Spleen (tissue), 7 donors: ENCODE results near the gene NPBWR2.

Experiments used
- POLR2A ChIP-seq, 3 donors: fragments of 450-650 bp; IDR thresholded peaks; one replicate each; pipeline ENCODE4 v1.5.1; 2017; ENCODE audit warnings: antibody characterized with exemption in 3 of 3, mild to moderate bottlenecking in 1 of 3
- POLR2AphosphoS5 ChIP-seq, 3 donors: sonication (generic); formaldehyde crosslinking; IDR thresholded peaks; one replicate each; pipeline ENCODE4 v1.5.1; 2017; ENCODE audit warnings: antibody characterized with exemption in 3 of 3
- TF ChIP-seq, protein P1 (sequence below), 11 experiments: fragments of 200-600 bp in 7 of 11; fragments of 450-650 bp in 4 of 11; sonication (generic) in 4 of 11; IDR thresholded peaks in 8 of 11; conservative IDR thresholded peaks in 3 of 11; 1 replicate in 7 of 11; 2 replicates in 4 of 11; pipeline versions ENCODE4 v1.4.0 to v1.8.0; 2016 to 2021; ENCODE audit warnings: antibody characterized with exemption in 11 of 11, inconsistent platforms in 4 of 11, mild to moderate bottlenecking in 1 of 11
- donor health status: DM: no; HTN: no; CAD: no; lungs with moderate emphysema.
- donor health status: DM: no; HTN: no; CAD: no.
- donor health status: DM: no; HTN: no; CAD: no.

DNA sequence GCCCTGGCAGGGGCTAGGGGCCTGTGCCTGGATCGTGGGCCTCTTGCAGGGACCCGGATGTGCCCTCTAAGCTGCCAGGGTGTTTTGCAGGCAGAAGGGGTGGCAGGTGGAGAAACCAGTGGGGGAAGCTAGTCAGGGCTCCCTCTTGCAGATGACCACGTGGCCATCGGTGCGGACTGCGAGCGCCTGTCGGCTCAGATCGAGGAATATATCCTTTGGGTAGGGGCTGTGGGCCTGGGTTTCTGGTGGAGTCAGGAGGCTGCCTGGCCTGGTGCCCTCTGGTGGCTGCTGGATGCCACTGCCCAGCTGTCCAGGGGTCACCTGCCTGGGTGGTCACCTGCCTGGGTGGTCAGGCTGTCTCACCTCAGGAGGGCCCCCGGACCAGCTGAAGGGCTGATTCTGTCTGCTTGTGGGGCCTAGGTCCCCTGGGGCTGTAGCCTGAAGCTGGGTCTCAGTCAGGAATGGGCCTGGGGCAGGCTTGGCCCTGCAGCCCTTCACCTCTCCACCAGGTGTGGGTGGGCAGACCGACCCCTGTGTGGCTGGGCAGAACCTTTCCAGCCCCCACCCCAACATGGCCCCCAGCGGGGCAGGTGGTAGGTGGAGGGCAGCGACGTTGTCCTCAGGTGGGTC is 37.6 kb downstream of the NPBWR2 start:
- no peak for TF ChIP-seq POLR2A (IDR thresholded peaks at IDR 0.05)
- TF ChIP-seq, protein P1, sequence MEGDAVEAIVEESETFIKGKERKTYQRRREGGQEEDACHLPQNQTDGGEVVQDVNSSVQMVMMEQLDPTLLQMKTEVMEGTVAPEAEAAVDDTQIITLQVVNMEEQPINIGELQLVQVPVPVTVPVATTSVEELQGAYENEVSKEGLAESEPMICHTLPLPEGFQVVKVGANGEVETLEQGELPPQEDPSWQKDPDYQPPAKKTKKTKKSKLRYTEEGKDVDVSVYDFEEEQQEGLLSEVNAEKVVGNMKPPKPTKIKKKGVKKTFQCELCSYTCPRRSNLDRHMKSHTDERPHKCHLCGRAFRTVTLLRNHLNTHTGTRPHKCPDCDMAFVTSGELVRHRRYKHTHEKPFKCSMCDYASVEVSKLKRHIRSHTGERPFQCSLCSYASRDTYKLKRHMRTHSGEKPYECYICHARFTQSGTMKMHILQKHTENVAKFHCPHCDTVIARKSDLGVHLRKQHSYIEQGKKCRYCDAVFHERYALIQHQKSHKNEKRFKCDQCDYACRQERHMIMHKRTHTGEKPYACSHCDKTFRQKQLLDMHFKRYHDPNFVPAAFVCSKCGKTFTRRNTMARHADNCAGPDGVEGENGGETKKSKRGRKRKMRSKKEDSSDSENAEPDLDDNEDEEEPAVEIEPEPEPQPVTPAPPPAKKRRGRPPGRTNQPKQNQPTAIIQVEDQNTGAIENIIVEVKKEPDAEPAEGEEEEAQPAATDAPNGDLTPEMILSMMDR (IDR thresholded peaks at IDR 0.05 in 8 of 11, conservative IDR thresholded peaks at IDR 0.05 in 3 of 11) = peak; percentile 48 to 87 (median 79)
- TF ChIP-seq POLR2AphosphoS5 (IDR thresholded peaks at IDR 0.05) = peak; percentile 35 to 77 (median 38)
